BLaER1 (cell line): ENCODE results near the gene FERMT1.
"Not testable (repeated sequence)": the region's sequence is repeated elsewhere in the genome, so short reads cannot be mapped to it uniquely, and the experiment has no call there.

ENCODE experiments used
- H3K27ac ChIP-seq: shearing (Covaris generic); formaldehyde crosslinking; 2 replicates; pipeline ENCODE4 v1.8.1; 2022
- H3K27me3 ChIP-seq: shearing (Covaris generic); formaldehyde crosslinking; 2 replicates; pipeline ENCODE4 v1.8.1; 2022
- H3K36me3 ChIP-seq: shearing (Covaris generic); formaldehyde crosslinking; 2 replicates; pipeline ENCODE4 v1.8.1; 2022
- H3K4me1 ChIP-seq: shearing (Covaris generic); formaldehyde crosslinking; 2 replicates; pipeline ENCODE4 v1.8.1; 2022
- H3K4me2 ChIP-seq: shearing (Covaris generic); formaldehyde crosslinking; 2 replicates; pipeline ENCODE4 v1.8.1; 2022
- H3K4me3 ChIP-seq: shearing (Covaris generic); formaldehyde crosslinking; 2 replicates; pipeline ENCODE4 v1.8.1; 2022
- H3K9ac ChIP-seq: shearing (Covaris generic); formaldehyde crosslinking; 2 replicates; pipeline ENCODE4 v1.8.1; 2022
- H3K9me3 ChIP-seq: shearing (Covaris generic); formaldehyde crosslinking; 2 replicates; pipeline ENCODE4 v1.8.1; 2022
- H4K20me1 ChIP-seq: shearing (Covaris generic); formaldehyde crosslinking; 2 replicates; pipeline ENCODE4 v1.8.1; 2022
- Cebpa-rat ChIP-seq: shearing (Covaris generic); IDR thresholded peaks from 2 replicates; pipeline ENCODE4 v1.8.1; 2022

FERMT1 gene

DNA sequence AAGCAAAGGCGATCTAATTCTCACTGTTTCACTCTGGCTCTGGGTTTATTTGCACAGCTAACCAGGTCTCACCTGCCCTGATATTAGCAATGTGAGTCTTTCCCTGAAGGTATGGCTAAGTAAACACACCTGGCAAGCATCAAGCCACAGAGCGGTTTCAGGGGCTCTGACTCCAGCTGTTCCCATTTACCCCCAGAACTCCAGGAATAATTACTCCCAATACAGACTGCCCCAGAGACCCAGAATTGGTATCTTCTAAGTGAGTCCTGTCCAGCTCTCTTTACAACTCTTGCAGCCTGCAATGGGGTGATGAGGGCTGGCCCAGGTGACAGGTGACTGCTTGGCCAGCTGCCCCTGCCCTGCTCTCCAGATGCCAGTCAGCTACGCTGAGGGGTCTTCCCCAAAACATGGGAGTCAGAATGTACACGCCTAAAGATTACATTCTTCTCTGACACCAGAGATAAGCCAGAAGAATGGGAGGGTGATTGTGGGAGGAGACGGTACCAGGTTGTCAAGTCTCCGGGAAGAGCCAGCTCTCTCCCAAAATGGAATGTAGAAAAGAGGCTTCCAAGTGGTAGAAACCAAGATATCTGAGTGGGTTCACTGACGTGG, 64.0 kb downstream of the FERMT1 start:
- H3K9ac ChIP-seq = no peak overlapping the region
- no peak overlapping the region for H3K4me3 ChIP-seq
- H3K4me1 ChIP-seq = peaks cover 14% of the 10 kb centered on the region
- peaks cover 4% of the 10 kb centered on the region for H3K27me3 ChIP-seq
- no peaks in the 10 kb centered on the region for H3K9me3 ChIP-seq
- TF ChIP-seq Cebpa-rat = no peak
- H4K20me1 ChIP-seq = no peaks in the 10 kb centered on the region
- no peak overlapping the region for H3K27ac ChIP-seq
- no peaks in the 10 kb centered on the region for H3K36me3 ChIP-seq
- no peak overlapping the region for H3K4me2 ChIP-seq

DNA sequence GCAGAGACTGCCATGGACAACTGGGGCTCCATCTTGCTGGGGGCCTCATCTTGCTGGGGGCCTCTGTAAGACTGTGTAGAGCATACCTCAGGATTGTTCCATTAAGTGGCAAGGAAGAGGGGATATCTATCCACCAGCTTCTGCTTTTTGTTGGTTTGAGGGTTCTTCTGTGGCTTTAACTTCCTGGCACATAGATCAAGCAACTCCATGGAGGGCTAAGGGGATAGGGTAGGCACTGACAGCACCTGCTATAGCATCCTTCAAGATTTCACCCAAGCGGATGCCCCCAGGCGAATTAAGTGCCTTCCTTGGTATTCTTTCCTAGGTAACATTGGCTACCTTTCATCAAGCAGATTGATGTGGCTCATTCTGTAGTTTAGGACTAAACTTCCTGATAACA, 65.1 kb downstream of the FERMT1 start:
- Histone ChIP-seq H3K9ac (no peak overlapping the region), H3K4me2 (peak overlapping the region; percentile 22; the same call in 1 of the 2 replicates), H3K9me3 (peaks cover 3% of the 10 kb centered on the region), H3K27ac (no peak overlapping the region), H3K4me1 (peaks cover 14% of the 10 kb centered on the region), H3K27me3 (peaks cover 15% of the 10 kb centered on the region), H3K4me3 (no peak overlapping the region), H3K36me3 (no peaks in the 10 kb centered on the region), H4K20me1 (no peaks in the 10 kb centered on the region)
- no peak for TF ChIP-seq Cebpa-rat

DNA sequence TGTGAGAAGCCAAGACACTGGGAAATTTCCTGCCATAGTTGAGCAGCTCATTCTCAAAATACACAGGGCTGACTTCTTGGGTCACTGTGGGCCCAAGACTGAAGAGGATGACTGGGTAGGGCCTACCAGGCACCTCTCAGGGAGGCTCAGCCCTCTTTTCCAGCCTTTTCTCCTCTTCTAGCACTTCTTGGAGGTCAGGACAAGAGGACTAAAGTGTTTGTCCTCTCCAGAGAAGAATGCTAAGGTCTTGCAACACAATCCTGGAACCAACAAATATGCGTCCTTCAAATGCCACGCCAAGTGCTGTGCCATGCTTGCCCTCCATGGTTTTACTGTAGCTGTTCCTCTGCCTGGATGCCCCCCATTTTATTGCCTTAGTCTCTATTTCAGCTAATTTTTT, 65.7 kb downstream of the FERMT1 start:
- H4K20me1 ChIP-seq = no peaks in the 10 kb centered on the region
- H3K4me3 ChIP-seq = no peak overlapping the region
- H3K27ac ChIP-seq = no peak overlapping the region
- H3K4me1 ChIP-seq = peaks cover 14% of the 10 kb centered on the region
- no peak for TF ChIP-seq Cebpa-rat
- peaks cover 20% of the 10 kb centered on the region for H3K27me3 ChIP-seq
- 0 out of 2 replicates have a peak overlapping the region, but pooled peaks have one; percentile 22 for H3K4me2 ChIP-seq
- H3K9me3 ChIP-seq = peaks cover 9% of the 10 kb centered on the region
- no peaks in the 10 kb centered on the region for H3K36me3 ChIP-seq
- no peak overlapping the region for H3K9ac ChIP-seq

DNA sequence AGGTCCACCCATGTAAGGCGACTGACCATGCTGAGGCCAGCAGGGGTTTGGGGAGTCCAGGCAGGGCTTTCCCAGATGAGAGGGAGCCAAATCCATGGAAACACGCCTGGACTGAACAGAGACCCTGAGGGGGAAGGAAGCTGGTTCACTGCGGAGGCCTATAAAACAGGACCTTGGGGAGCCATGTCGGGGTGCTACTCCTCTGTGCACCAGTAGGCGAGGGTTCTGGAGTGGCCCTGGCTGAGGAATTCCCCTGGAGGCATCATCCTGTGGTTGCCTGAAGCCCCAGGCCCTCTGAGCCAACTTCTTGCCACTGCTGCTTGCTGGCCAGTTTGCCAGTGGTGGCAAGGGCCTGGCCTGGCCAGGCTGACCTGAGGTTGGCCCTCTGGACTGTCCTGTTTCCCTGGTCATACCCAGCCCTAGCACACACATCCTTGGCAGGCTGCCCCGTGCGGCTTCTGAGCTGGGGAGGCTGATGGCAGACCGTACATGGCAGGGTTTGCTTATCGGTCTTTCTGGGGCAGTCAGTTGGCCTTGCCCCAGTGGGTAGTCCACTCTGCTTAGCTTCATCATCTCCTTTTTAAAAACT, 66.8 kb downstream of the FERMT1 start:
- peaks cover 31% of the 10 kb centered on the region for H3K27me3 ChIP-seq
- peaks cover 14% of the 10 kb centered on the region for H3K4me1 ChIP-seq
- H3K36me3 ChIP-seq = no peaks in the 10 kb centered on the region
- no peak overlapping the region for H3K9ac ChIP-seq
- no peak overlapping the region for H3K27ac ChIP-seq
- H3K4me3 ChIP-seq = no peak overlapping the region
- H3K4me2 ChIP-seq = no peak overlapping the region
- no peaks in the 10 kb centered on the region for H4K20me1 ChIP-seq
- no peak for TF ChIP-seq Cebpa-rat
- H3K9me3 ChIP-seq = peaks cover 14% of the 10 kb centered on the region

DNA sequence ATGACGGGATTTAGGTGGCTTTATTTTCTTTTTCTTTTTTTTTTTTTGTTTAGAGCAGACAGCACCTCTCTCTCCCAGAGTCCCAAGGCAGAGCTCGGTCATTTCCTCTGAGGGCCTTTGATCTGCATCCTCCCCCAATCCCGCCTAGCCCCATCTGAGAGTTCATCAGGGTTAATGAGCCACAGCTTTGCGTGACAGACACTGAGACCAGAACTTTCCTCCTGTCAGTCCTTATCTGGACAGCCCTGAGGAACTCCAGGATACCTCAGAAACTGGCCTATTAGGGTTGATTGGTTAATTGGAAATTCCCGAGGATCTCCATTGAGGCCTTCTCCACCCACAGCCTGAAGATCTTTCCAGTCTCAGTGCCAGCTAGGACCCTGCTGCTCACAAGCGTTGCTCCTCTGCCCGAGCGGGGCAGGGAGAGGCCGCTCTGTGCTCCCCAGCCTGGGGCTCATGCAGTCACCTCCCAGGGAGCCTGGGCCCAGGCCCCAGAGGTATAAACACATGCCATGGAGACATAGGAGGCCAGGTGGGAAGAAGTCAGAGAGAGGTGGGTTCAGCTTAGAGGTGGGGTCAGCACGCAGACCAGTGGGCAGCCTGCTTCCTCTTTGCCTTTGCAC, 67.6 kb downstream of the FERMT1 start:
- no peak overlapping the region for H3K4me2 ChIP-seq
- no peaks in the 10 kb centered on the region for H4K20me1 ChIP-seq
- H3K4me3 ChIP-seq = no peak overlapping the region
- H3K27ac ChIP-seq = no peak overlapping the region
- TF ChIP-seq Cebpa-rat = no peak
- peaks cover 39% of the 10 kb centered on the region for H3K27me3 ChIP-seq
- H3K9me3 ChIP-seq = peaks cover 14% of the 10 kb centered on the region
- H3K36me3 ChIP-seq = no peaks in the 10 kb centered on the region
- no peak overlapping the region for H3K9ac ChIP-seq
- peaks cover 14% of the 10 kb centered on the region for H3K4me1 ChIP-seq

DNA sequence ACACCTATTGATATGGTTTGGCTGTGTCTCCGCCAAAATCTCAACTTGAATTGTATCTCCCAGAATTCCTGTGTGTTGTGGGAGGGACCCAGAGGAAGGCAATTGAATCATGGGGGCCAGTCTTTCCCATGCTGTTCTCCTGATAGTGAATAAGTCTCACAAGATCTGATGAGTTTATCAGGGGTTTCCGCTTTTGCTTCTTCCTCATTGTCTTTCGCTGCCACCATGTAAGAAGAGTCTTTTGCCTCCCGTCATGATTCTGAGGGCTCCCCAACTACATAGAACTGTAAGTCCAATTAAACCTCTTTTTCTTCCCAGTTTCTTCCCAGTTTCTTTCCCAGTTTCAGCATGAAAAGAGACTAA, 68.2 kb downstream of the FERMT1 start:
- not testable (repeated sequence) for H3K9ac ChIP-seq, H3K36me3 ChIP-seq, H4K20me1 ChIP-seq, H3K4me3 ChIP-seq, H3K27ac ChIP-seq, H3K4me2 ChIP-seq
- H3K27me3 ChIP-seq = peaks cover 42% of the 10 kb centered on the region
- H3K9me3 ChIP-seq = peaks cover 14% of the 10 kb centered on the region
- peaks cover 14% of the 10 kb centered on the region for H3K4me1 ChIP-seq

DNA sequence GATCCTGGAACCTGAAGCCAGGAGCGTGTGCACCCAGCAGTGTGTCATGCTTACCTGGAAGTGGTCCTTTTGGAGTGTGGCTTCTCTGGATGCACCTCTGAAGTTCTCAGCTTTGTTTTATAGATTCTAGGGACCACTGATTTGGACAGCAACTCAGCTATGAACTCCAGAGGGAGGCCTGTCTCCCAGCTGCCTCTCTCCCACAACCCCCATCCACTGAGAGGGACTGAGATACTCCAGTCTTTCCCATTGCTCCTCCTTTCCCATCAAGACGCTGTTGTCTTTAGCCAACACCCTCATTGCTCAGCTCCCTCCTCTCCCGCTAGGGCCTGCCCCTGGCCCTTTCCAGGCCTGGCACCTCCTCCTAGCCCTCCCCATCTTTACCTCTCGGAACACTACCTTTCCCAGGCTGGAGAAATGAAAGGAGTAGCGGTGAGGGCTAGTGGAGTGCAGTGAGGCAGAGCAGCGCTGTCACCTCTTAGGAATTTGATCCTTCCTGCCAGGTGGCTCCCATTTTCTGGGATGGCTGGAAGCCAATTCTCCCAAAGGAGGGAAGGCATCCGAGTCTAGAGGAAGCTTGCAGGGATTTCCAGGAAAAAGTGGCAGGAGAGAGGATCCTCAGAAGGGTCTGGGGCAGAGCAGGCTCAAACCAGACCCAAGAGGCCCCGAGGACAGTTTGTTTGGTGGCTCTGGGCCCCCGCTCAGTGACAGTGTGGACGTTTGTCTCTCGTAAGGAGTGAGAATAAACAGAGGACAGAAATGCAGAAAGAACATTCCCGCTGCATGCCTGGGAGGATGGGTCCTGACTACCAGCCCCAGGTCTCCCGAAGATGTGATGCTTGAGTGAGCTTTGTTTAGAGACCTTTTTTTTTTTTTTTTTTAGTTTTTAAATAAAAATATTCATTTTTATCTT, 68.8 kb downstream of the FERMT1 start, which contains the start of gene LRRN4:
Gene LRRN4 (minus strand): TSS at position 285 of the 913 bp plus-strand sequence. CDS start 1,261 bp downstream, outside the sequence.
- TF ChIP-seq Cebpa-rat = no peak
- Histone ChIP-seq H3K36me3 (no peaks in the 10 kb centered on the region), H3K4me1 (peaks cover 14% of the 10 kb centered on the region), H3K9me3 (peaks cover 14% of the 10 kb centered on the region), H4K20me1 (no peaks in the 10 kb centered on the region), H3K4me2 (no peak within 1 kb of the TSS), H3K27ac (no peak within 1 kb of the TSS), H3K27me3 (peaks cover 42% of the 10 kb centered on the region), H3K4me3 (no peak within 1 kb of the TSS), H3K9ac (no peak within 1 kb of the TSS)

DNA sequence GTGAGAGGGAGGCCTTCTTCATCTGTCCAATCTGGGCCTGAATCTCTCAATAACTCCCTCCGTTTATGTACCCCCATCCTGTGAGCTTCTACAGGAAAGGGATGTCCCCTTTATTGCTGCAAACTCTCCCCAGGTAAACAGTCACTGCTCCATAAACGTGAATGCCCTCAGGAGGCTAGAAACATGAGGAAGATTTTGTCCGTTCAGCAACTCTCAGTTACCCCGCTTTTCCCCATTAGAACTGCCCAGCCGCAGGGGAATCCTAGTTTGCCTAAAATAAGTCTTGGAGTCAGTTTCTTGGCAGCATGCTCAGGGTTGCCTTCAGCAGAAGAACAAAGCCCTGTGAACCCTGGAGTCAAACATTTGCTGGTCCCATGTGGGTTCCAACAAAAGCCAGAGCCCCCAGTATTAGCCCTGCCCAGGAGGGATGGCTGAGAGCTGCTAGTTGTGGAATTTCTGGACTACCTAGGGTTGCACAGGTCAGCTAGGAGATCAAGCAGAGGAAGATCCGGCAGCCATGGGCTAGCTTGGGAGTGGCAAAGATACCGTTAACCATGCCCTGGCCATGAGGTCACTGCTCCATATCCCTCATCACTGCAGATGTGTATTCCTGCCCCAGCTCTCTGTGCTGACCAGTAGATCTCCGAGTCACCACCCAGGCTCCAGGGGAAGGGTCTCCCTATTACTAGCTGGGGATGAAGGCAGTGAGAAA, 69.6 kb downstream of the FERMT1 start:
- Histone ChIP-seq H3K9ac (no peak overlapping the region), H4K20me1 (no peaks in the 10 kb centered on the region), H3K4me3 (no peak overlapping the region), H3K27ac (no peak overlapping the region), H3K4me1 (peaks cover 14% of the 10 kb centered on the region), H3K27me3 (peaks cover 42% of the 10 kb centered on the region), H3K9me3 (peaks cover 14% of the 10 kb centered on the region), H3K4me2 (no peak overlapping the region), H3K36me3 (no peaks in the 10 kb centered on the region)
- TF ChIP-seq Cebpa-rat = no peak

DNA sequence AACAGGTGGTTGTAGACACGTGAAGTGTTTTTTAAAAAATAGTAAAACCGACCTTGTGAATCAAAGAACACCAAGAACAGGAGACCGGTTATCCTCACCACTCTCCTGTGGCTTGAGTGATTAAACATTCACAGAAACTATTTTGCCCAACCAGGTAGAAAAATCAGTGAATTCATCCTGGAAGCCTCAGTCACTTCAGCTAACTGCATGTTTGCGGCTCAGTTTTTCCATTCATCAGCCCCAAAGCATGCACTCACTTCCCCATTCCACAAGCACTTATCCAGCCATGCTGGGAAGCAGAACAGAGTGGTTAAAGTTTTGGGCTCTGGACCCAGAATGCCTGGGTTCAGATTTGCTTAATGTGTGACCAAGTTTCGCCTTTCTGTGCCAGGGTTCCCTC, 71.3 kb downstream of the FERMT1 start:
- no peak overlapping the region for H3K4me2 ChIP-seq
- no peak for TF ChIP-seq Cebpa-rat
- no peak overlapping the region for H3K4me3 ChIP-seq
- H3K27ac ChIP-seq = no peak overlapping the region
- no peak overlapping the region for H3K9ac ChIP-seq
- H3K4me1 ChIP-seq = peaks cover 6% of the 10 kb centered on the region; the same call in 1 of the 2 replicates
- no peaks in the 10 kb centered on the region for H3K36me3 ChIP-seq
- peaks cover 42% of the 10 kb centered on the region for H3K27me3 ChIP-seq
- H4K20me1 ChIP-seq = no peaks in the 10 kb centered on the region
- H3K9me3 ChIP-seq = peaks cover 14% of the 10 kb centered on the region
